ENCODE data around the gene ZBTB32.

GRCh38 chr19:35661995-35662340, 42.4 kb upstream of the ZBTB32 start:
- no peak for TF ChIP-seq POLR2AphosphoS5 (IDR thresholded peaks at IDR 0.05)
- no peak for TF ChIP-seq CTCF (IDR thresholded peaks at IDR 0.05)
- TF ChIP-seq POLR2A (IDR thresholded peaks at IDR 0.05): no peak
